NT2/D1 (cell line): ENCODE measurements around the gene TMSB10.

ENCODE experiments used
- SUZ12 ChIP-seq: IDR thresholded peaks from 2 replicates; pipeline ENCODE4 v1.6.1; 2011; ENCODE audit not compliant: insufficient read length, insufficient read depth; ENCODE audit errors: extremely low read depth
- YY1 ChIP-seq: IDR thresholded peaks from 2 replicates; pipeline ENCODE4 v1.6.1; 2011; ENCODE audit not compliant: insufficient read length, insufficient read depth

DNA sequence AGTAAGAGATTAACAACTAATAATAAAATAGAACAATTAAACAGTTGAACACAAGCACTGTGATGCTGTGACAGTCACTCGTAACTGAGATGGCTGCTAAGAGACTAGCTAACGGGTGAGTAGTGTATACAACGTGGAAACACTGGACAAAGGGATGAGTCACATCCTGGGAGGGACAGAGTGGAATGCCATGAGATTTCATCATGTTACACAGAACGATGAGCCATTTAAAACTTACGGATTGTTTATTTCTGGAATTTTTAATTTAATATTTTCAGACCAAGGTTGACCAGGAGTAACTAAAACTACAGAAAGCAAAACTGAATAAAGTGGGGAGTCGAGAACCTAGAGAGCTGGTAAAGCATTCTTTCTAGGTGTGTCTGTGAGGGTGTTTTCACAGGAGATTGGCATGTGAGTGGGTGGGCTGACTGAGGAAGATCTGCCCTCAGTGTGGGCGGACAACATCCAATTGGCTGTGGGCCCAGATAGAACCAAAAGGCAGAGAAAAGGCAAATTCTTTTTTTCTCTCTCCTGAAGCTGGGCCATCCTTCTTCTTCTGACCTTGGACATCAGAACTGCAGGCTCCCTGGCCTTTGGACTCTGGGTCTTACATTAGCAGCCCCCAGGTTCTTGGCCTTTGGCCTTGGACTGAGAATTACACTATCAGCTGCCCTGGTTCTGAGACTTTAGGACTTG is 14.6 kb downstream of the TMSB10 start:
- TF ChIP-seq YY1 (no peak), SUZ12 (no peak)
